GM10847 (cell line): ENCODE results near the gene COPG1.

ENCODE experiments used
- POLR2A ChIP-seq: IDR thresholded peaks from 2 replicates; pipeline ENCODE4 v1.6.1; 2011; ENCODE audit not compliant: insufficient read length; ENCODE audit errors: extremely low read depth

The COPG1 gene

GRCh38 chr3:129317014-129317771 lies 67.8 kb downstream of the COPG1 start:
- no peak for TF ChIP-seq POLR2A

GRCh38 chr3:129317848-129318247 lies 68.4 kb downstream of the COPG1 start:
- TF ChIP-seq POLR2A = no peak

GRCh38 chr3:129318921-129319320 lies 69.5 kb downstream of the COPG1 start:
- TF ChIP-seq POLR2A = no peak

GRCh38 chr3:129320261-129320660 lies 70.9 kb downstream of the COPG1 start:
- no peak for TF ChIP-seq POLR2A

GRCh38 chr3:129320825-129321487 lies 71.5 kb downstream of the COPG1 start:
- TF ChIP-seq POLR2A = no peak

- no peak for TF ChIP-seq POLR2A
Observed at GRCh38 chr3:129321887-129322286, 72.5 kb downstream of the COPG1 start.

- TF ChIP-seq POLR2A = no peak
Observed at GRCh38 chr3:129323651-129324294, 74.4 kb downstream of the COPG1 start.

GRCh38 chr3:129324855-129325254 lies 75.4 kb downstream of the COPG1 start:
- no peak for TF ChIP-seq POLR2A

- no peak for TF ChIP-seq POLR2A
Observed at GRCh38 chr3:129325383-129325782, 76.0 kb downstream of the COPG1 start.

GRCh38 chr3:129326138-129326537 lies 76.7 kb downstream of the COPG1 start:
- no peak for TF ChIP-seq POLR2A

- no peak for TF ChIP-seq POLR2A
Observed at GRCh38 chr3:129326595-129326994, 77.2 kb downstream of the COPG1 start.
